ENCODE results near the gene CAT. TPM values are rescaled to one million over a fixed set of nuclear protein-coding genes. Genes with fewer than 3 reads are reported as not detected.
A peak's percentile ranks its signal among the peaks of the same experiment; 100 is the strongest.

Gene CAT
- total and polyA plus RNA-seq, 9 of the 15 experiments (the other 6 are each of a cell fraction or from before 2014, with no cell fraction given), result 86.7 to 183 (median 114) TPM

- TF ChIP-seq CUX1 (CRISPR knock-in tag; IDR thresholded peaks at IDR 0.05) (no peak), FOXP1 (CRISPR knock-in tag; IDR thresholded peaks at IDR 0.05) (peak; percentile 35; the same call in 1 of the 2 replicates), TAF15 (IDR thresholded peaks at IDR 0.05; ENCODE audit: low read depth, low read length) (no peak), MXI1 (IDR thresholded peaks at IDR 0.05; ENCODE audit: low read depth, low read length) (no peak; the same call in 1 of the 2 replicates), NCOA4 (IDR thresholded peaks at IDR 0.05; ENCODE audit: partially characterized antibody) (no peak), FOXK1 (CRISPR knock-in tag; IDR thresholded peaks at IDR 0.05; ENCODE audit: borderline replicate concordance) (peak; percentile 84; the same call in 1 of the 2 replicates), ARNT (IDR thresholded peaks at IDR 0.05) (no peak), HDAC6 (IDR thresholded peaks at IDR 0.05; ENCODE audit: low read depth, low read length) (no peak), POLR2G (IDR thresholded peaks at IDR 0.05; ENCODE audit: low read depth, low read length) (peak; percentile 97), ELK3 (CRISPR knock-in tag; IDR thresholded peaks at IDR 0.05) (no peak), BCOR (IDR thresholded peaks at IDR 0.05) (peak; percentile 30; the same call in 1 of the 2 replicates), NFATC3 (IDR thresholded peaks at IDR 0.05) (no peak), MLLT1 (IDR thresholded peaks at IDR 0.05) (peak in 1 of 2 experiments; percentile 60; a peak in 1 of 4 replicates), XRCC3 (IDR thresholded peaks at IDR 0.05) (no peak), MTA3 (IDR thresholded peaks at IDR 0.05; ENCODE audit: borderline replicate concordance) (peak; percentile 87; the same call in 1 of the 2 replicates), CBX8 (IDR thresholded peaks at IDR 0.05; ENCODE audit: borderline replicate concordance, extremely low read depth, low read depth, low read length, poor library complexity, severe bottlenecking) (no peak), ZNF354B (CRISPR knock-in tag; IDR thresholded peaks at IDR 0.05) (no peak), ZNF134 (CRISPR knock-in tag; conservative IDR thresholded peaks at IDR 0.05) (peak; percentile 57), TCF15 (CRISPR knock-in tag; IDR thresholded peaks at IDR 0.05) (no peak), ILF3 (IDR thresholded peaks at IDR 0.05; ENCODE audit: borderline replicate concordance) (no peak)
Observed at GRCh38 chr11:34438529-34439507, at the start of gene CAT (continued).
